Activated T-helper 2 cell treated with anti-CD3 and anti-CD28 coated beads, Interferon-gamma antibody, Interleukin-2, Interleukin-4, amounts not matched to agents 10 μg/mL and 5 μg/mL and 100 μg/mL, durations not matched to agents 14 hours and 24 hours and 36 hours (primary cell): ENCODE measurements around the gene TMEM150B. TPM values are rescaled to one million over a fixed set of nuclear protein-coding genes. Genes with fewer than 3 reads are reported as not detected.

ENCODE experiments used
- DNase-seq: peaks from one replicate; pipeline ENCODE4 v3.0.0; 2021; ENCODE audit warnings: low spot score
- H3K27ac Mint-ChIP-seq: one replicate; pipeline ENCODE4 v1.8.0; 2021; ENCODE audit warnings: mixed read lengths
- H3K27me3 Mint-ChIP-seq: one replicate; pipeline ENCODE4 v1.8.0; 2021; ENCODE audit warnings: low read depth, mixed read lengths
- H3K36me3 Mint-ChIP-seq: one replicate; pipeline ENCODE4 v1.8.0; 2021; ENCODE audit warnings: low read depth, mixed read lengths
- H3K4me1 Mint-ChIP-seq: one replicate; pipeline ENCODE4 v1.8.0; 2021; ENCODE audit warnings: low read depth, mixed read lengths
- H3K4me3 Mint-ChIP-seq: one replicate; pipeline ENCODE4 v1.8.0; 2021; ENCODE audit warnings: low read depth, mild to moderate bottlenecking, moderate library complexity, mixed read lengths
- H3K9me3 Mint-ChIP-seq: one replicate; pipeline ENCODE4 v1.8.0; 2021; ENCODE audit warnings: mixed read lengths
- intact Hi-C: fragments of 100-400 bp; cut with micrococcal nuclease; formaldehyde crosslinking; loops from one replicate; pipeline ENCODE4 v1.15.1; 2023
- total RNA-seq: library from RNA; stranded (reverse); gene quantifications from 2 replicates; pipeline ENCODE4 v1.2.3, GENCODE V29; 2022

TMEM150B gene
- total RNA-seq, 1 donor from 2014 or later = 0.46 TPM

GRCh38 chr19:55304279-55304978 lies 20.7 kb downstream of the TMEM150B start:
- Mint-ChIP-seq H3K9me3 (no peaks in the 10 kb centered on the region), H3K27me3 (no peaks in the 10 kb centered on the region), H3K36me3 (peaks cover 3% of the 10 kb centered on the region), H3K4me3 (no peak overlapping the region), H3K27ac (no peak overlapping the region), H3K4me1 (peaks cover 4% of the 10 kb centered on the region)
- intact Hi-C loops = loop anchor here (5.0 kb wide), 1 partner anchor 83 kb away; the partner anchor contains the start of gene RPL28
- DNase-seq = no peak

DNA sequence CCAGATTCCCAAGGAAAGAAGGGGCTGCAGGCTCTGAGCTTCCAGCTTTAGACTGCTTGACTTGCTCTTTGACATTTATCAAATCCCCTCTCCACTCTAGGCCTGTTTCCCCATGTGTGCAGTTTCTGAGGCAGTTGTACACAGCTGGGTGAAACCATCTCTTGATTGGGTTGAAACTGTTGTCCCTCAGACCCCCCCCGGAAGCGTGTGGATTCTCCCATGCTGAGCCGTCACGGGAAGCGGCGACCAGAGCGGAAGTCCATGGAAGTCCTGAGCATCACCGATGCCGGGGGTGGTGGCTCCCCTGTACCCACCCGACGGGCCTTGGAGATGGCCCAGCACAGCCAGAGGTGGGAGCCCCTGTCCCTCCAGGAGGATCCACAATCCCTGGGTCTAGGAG lies 21.7 kb downstream of the TMEM150B start:
- Mint-ChIP-seq H3K4me1 (peaks cover 4% of the 10 kb centered on the region), H3K27ac (no peak overlapping the region), H3K27me3 (no peaks in the 10 kb centered on the region), H3K4me3 (no peak overlapping the region), H3K36me3 (peaks cover 3% of the 10 kb centered on the region), H3K9me3 (no peaks in the 10 kb centered on the region)
- intact Hi-C loops = loop anchor here (5.0 kb wide), 1 partner anchor 84 kb away; the partner anchor contains the start of gene RPL28
- DNase-seq = no peak

- H3K4me1 Mint-ChIP-seq = peaks cover 4% of the 10 kb centered on the region
- intact Hi-C loops = loop anchor here (5.0 kb wide), 1 partner anchor 85 kb away; the partner anchor contains the start of gene RPL28
- no peak for DNase-seq
- no peaks in the 10 kb centered on the region for H3K27me3 Mint-ChIP-seq
- H3K9me3 Mint-ChIP-seq = no peaks in the 10 kb centered on the region
- peak overlapping the region; percentile 81 for H3K4me3 Mint-ChIP-seq
- peak overlapping the region; percentile 75 for H3K27ac Mint-ChIP-seq
- peaks cover 3% of the 10 kb centered on the region for H3K36me3 Mint-ChIP-seq
Measured at GRCh38 chr19:55302318-55302703, 22.8 kb downstream of the TMEM150B start.

DNA sequence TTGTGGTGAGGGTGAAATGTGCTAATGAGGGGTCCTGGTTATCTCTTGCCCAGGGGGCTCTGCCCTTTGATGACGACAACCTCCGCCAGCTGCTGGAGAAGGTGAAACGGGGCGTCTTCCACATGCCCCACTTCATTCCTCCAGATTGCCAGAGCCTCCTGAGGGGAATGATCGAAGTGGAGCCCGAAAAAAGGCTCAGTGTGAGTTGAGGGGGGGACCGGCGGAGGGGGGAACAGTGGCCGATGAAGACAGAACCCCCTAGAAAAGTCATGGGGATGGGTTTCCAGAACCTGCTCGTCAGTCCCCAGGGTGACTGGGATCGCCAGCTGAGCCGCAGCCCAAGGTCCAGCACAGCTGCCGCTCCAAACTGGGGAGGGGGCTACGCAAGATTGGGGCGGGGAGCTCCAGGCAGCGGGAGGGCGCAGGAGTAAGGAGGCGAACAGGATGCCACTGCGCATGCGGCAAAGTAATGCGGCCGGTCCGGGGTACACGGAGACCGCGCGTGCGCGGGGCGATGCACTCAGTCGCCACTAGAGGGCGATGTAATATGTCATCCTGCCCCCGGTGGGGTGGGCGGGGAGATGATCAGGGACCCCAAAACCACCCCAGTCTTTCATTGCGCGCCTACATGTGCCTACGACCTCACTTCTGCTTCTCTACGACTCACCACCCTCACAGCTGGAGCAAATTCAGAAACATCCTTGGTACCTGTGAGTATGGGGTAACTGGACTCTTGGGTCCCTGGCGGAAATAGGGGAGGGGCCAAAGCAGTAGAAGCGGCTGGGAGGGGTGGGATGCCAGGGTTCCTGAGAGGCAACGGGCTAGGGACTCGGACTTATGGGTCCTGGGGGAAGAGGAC lies 23.5 kb downstream of the TMEM150B start:
- peaks cover 4% of the 10 kb centered on the region for H3K4me1 Mint-ChIP-seq
- H3K4me3 Mint-ChIP-seq = peak overlapping the region; percentile 81
- H3K36me3 Mint-ChIP-seq = peaks cover 3% of the 10 kb centered on the region
- H3K9me3 Mint-ChIP-seq = no peaks in the 10 kb centered on the region
- no peaks in the 10 kb centered on the region for H3K27me3 Mint-ChIP-seq
- intact Hi-C loops = loop anchor here (1.0 to 5.0 kb wide), 2 partner anchors 38 to 86 kb away; partner anchors contain the start of genes KMT5C and RPL28
- peak overlapping the region; percentile 75 for H3K27ac Mint-ChIP-seq
- peak; percentile 91 for DNase-seq

GRCh38 chr19:55300886-55301458 lies 24.2 kb downstream of the TMEM150B start:
- Mint-ChIP-seq H3K36me3 (peaks cover 3% of the 10 kb centered on the region), H3K27ac (no peak overlapping the region), H3K27me3 (no peaks in the 10 kb centered on the region), H3K9me3 (no peaks in the 10 kb centered on the region), H3K4me1 (peaks cover 4% of the 10 kb centered on the region), H3K4me3 (peak overlapping the region; percentile 81)
- intact Hi-C loops = loop anchor here (1.0 to 5.0 kb wide), 2 partner anchors 38 to 86 kb away; partner anchors contain the start of genes KMT5C and RPL28
- no peak for DNase-seq

DNA sequence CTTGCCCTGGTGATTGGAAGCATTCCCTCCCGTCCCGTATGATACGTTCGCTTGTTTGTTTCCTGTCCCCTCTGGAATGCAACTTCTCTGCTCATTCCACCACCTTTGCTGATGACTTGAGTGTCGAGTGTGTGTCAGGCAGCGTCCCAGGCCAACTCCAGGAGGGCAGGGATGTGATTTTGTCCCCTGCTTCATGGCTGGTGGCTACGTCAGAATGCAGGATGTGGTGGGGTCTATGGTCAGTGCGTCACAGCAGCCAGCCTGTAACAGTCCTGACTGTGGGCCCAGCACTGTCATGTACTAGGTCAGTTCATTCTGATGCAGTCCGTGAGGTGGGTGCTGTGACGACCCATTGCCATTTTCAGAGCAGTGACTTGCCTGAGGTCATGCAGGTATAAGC lies 25.1 kb downstream of the TMEM150B start:
- intact Hi-C loops = loop anchor here (5.0 kb wide), 1 partner anchor 87 kb away; the partner anchor contains the start of gene RPL28
- H3K4me1 Mint-ChIP-seq = no peaks in the 10 kb centered on the region

GRCh38 chr19:55297267-55297666 lies 27.9 kb downstream of the TMEM150B start:
- Mint-ChIP-seq H3K36me3 (no peaks in the 10 kb centered on the region), H3K27ac (no peak overlapping the region), H3K4me1 (no peaks in the 10 kb centered on the region), H3K4me3 (no peak overlapping the region), H3K27me3 (no peaks in the 10 kb centered on the region), H3K9me3 (no peaks in the 10 kb centered on the region)
- intact Hi-C loops = no loop called here
- no peak for DNase-seq

More for the DNA sequence above, 25.1 kb downstream of the TMEM150B start:
- Mint-ChIP-seq H3K4me3 (no peak overlapping the region), H3K9me3 (no peaks in the 10 kb centered on the region), H3K27ac (no peak overlapping the region), H3K36me3 (no peaks in the 10 kb centered on the region), H3K27me3 (no peaks in the 10 kb centered on the region)
- no peak for DNase-seq

- intact Hi-C loops = no loop called here
- Mint-ChIP-seq H3K27ac (no peak overlapping the region), H3K4me3 (no peak overlapping the region), H3K4me1 (peaks cover 3% of the 10 kb centered on the region), H3K9me3 (no peaks in the 10 kb centered on the region), H3K36me3 (no peaks in the 10 kb centered on the region), H3K27me3 (no peaks in the 10 kb centered on the region)
- DNase-seq = no peak
Measured at GRCh38 chr19:55289117-55289796, 35.9 kb downstream of the TMEM150B start.

- Mint-ChIP-seq H3K36me3 (no peaks in the 10 kb centered on the region), H3K4me3 (no peak overlapping the region), H3K27ac (no peak overlapping the region), H3K9me3 (no peaks in the 10 kb centered on the region), H3K4me1 (peaks cover 3% of the 10 kb centered on the region), H3K27me3 (peaks cover 3% of the 10 kb centered on the region)
- intact Hi-C loops = no loop called here
- no peak for DNase-seq
Measured at GRCh38 chr19:55287361-55288079, 37.6 kb downstream of the TMEM150B start.

GRCh38 chr19:55285229-55285890 lies 39.8 kb downstream of the TMEM150B start:
- Mint-ChIP-seq H3K27ac (no peak overlapping the region), H3K27me3 (peaks cover 3% of the 10 kb centered on the region), H3K9me3 (no peaks in the 10 kb centered on the region), H3K36me3 (no peaks in the 10 kb centered on the region), H3K4me1 (peaks cover 9% of the 10 kb centered on the region), H3K4me3 (peak overlapping the region; percentile 45)
- intact Hi-C loops = no loop called here
- DNase-seq = no peak

DNA sequence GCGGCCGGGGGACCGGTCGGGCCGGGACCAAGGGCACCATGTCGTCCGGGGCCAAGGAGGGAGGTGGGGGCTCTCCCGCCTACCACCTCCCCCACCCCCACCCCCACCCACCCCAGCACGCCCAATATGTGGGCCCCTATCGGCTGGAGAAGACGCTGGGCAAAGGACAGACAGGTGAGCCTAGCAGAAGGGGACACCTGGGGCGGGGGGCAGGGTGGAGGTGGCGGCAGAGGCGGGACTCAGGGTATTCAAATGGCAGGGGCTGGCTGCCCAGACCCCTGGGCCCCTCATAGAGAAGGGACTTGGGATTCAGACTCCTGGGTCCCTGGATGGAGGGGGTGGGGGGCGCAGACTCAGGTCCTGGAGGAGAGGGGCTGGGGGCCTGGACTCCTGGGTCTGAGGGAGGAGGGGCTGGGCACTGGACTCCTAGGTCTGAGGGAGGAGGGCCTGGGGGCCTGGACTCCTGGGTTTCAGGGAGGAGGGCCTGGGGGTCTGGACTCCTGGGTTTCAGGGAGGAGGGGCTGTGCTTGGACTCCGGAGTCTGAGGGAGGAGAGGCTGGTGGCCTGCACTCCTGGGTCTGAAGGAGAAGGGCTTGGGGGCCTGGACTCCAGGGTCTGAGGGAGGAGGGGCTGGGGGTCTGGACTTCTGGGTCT lies 40.6 kb downstream of the TMEM150B start:
- Mint-ChIP-seq H3K36me3 (peaks cover 5% of the 10 kb centered on the region), H3K4me1 (peaks cover 13% of the 10 kb centered on the region), H3K9me3 (no peaks in the 10 kb centered on the region), H3K27me3 (peaks cover 3% of the 10 kb centered on the region), H3K27ac (no peak overlapping the region), H3K4me3 (peak overlapping the region; percentile 45)
- no peak for DNase-seq
- intact Hi-C loops = no loop called here
